ENCODE results near the gene C11orf21. TPM values are rescaled to one million over a fixed set of nuclear protein-coding genes. Genes with fewer than 3 reads are reported as not detected.

The C11orf21 gene
- total RNA-seq, 1 donor from 2014 or later: not detected

DNA sequence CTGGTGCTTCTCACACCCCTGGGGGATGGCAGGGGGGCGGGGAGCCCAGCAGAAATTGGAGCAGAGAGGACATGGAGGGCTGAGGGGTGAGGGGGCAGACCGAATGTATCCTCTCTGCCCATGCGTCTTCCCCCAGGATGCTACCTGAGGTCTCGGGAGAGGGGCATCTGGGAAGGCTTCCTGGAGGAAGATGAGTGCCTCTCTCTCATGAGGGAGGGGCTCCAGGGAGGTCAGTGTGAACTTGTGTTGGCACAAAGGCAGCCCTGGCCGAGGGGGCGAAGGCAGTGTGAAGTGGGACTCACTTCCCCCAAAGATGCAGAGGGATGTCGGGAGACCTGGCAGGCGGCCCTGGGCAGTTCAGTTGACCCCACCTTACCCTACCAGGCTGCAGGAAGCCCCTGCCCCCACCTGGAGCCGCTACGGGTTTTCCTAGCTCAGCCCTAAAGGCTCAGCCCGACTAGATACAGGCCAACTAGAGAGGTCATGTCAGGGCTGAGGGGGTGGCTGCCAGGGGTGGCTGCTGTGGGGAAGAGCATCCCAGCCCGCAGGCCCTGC is 41.7 kb downstream of the C11orf21 start:
- Histone ChIP-seq H3K4me3 (ENCODE audit: insufficient read depth, low read depth, low read length) (no peak overlapping the region), H4K20me1 (ENCODE audit: insufficient read depth, low read length) (no peaks in the 10 kb centered on the region), H3K9me3 (ENCODE audit: insufficient read depth, low read depth, low read length) (no peaks in the 10 kb centered on the region), H3K4me1 (ENCODE audit: insufficient read depth, low read length) (no peaks in the 10 kb centered on the region), H3K27ac (ENCODE audit: low read depth, low read length) (no peak overlapping the region), H3K79me2 (ENCODE audit: insufficient read depth, low read length) (no peaks in the 10 kb centered on the region), H2AFZ (ENCODE audit: low read depth, low read length) (no peak overlapping the region), H3K9ac (ENCODE audit: low read length) (no peak overlapping the region), H3K4me2 (ENCODE audit: low read length) (no peak overlapping the region), H3K27me3 (ENCODE audit: insufficient read depth, low read length) (no peaks in the 10 kb centered on the region), H3K36me3 (ENCODE audit: insufficient read depth, low read length) (no peaks in the 10 kb centered on the region)
- H3K27me3 Mint-ChIP-seq (ENCODE audit: low read depth, unreplicated experiment): peaks cover 47% of the 10 kb centered on the region
- TF ChIP-seq, protein P1, sequence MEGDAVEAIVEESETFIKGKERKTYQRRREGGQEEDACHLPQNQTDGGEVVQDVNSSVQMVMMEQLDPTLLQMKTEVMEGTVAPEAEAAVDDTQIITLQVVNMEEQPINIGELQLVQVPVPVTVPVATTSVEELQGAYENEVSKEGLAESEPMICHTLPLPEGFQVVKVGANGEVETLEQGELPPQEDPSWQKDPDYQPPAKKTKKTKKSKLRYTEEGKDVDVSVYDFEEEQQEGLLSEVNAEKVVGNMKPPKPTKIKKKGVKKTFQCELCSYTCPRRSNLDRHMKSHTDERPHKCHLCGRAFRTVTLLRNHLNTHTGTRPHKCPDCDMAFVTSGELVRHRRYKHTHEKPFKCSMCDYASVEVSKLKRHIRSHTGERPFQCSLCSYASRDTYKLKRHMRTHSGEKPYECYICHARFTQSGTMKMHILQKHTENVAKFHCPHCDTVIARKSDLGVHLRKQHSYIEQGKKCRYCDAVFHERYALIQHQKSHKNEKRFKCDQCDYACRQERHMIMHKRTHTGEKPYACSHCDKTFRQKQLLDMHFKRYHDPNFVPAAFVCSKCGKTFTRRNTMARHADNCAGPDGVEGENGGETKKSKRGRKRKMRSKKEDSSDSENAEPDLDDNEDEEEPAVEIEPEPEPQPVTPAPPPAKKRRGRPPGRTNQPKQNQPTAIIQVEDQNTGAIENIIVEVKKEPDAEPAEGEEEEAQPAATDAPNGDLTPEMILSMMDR (IDR thresholded peaks at IDR 0.05; ENCODE audit: insufficient read depth, low read depth, low read length): no peak
- TF ChIP-seq EZH2 (IDR thresholded peaks at IDR 0.05; ENCODE audit: insufficient read depth, low read length): no peak
- no peaks in the 10 kb centered on the region for H3K9me3 Mint-ChIP-seq (ENCODE audit: unreplicated experiment)
- FAIRE-seq (no peak), DNase-seq (ENCODE audit: low read depth) (no peak)
- H3K4me1 Mint-ChIP-seq (ENCODE audit: low read depth, unreplicated experiment): no peaks in the 10 kb centered on the region
- H3K4me3 Mint-ChIP-seq (ENCODE audit: unreplicated experiment): no peak overlapping the region
- no peak overlapping the region for H3K27ac Mint-ChIP-seq (ENCODE audit: unreplicated experiment)
- no peaks in the 10 kb centered on the region for H3K36me3 Mint-ChIP-seq (ENCODE audit: low read depth, unreplicated experiment)

DNA sequence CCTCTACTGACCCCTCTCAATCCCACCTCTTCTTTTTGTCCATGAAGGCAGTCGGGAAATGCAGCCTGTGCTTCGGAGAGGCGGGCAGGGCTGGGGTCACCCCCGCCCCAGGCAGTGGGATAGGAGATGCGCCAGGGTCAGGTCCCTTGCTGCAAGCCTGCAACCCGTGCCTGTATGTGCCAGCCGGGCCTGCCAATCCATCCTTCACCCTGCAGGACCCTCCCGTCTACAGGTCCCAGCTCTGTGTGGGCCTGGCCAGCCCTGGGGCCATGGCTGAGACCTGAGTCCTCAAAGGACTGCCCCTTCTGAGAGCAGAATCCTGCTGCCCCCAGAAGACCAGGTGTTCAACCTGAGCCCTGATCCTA is 42.3 kb downstream of the C11orf21 start:
- Histone ChIP-seq H3K9ac (ENCODE audit: low read length) (no peak overlapping the region), H3K9me3 (ENCODE audit: insufficient read depth, low read depth, low read length) (no peaks in the 10 kb centered on the region), H4K20me1 (ENCODE audit: insufficient read depth, low read length) (no peaks in the 10 kb centered on the region), H3K4me1 (ENCODE audit: insufficient read depth, low read length) (no peaks in the 10 kb centered on the region), H3K4me3 (ENCODE audit: insufficient read depth, low read depth, low read length) (no peak overlapping the region), H3K27ac (ENCODE audit: low read depth, low read length) (no peak overlapping the region), H2AFZ (ENCODE audit: low read depth, low read length) (no peak overlapping the region), H3K4me2 (ENCODE audit: low read length) (no peak overlapping the region), H3K27me3 (ENCODE audit: insufficient read depth, low read length) (no peaks in the 10 kb centered on the region), H3K36me3 (ENCODE audit: insufficient read depth, low read length) (no peaks in the 10 kb centered on the region), H3K79me2 (ENCODE audit: insufficient read depth, low read length) (no peaks in the 10 kb centered on the region)
- Mint-ChIP-seq H3K27ac (ENCODE audit: unreplicated experiment) (no peak overlapping the region), H3K9me3 (ENCODE audit: unreplicated experiment) (no peaks in the 10 kb centered on the region), H3K27me3 (ENCODE audit: low read depth, unreplicated experiment) (peaks cover 42% of the 10 kb centered on the region), H3K4me1 (ENCODE audit: low read depth, unreplicated experiment) (no peaks in the 10 kb centered on the region), H3K36me3 (ENCODE audit: low read depth, unreplicated experiment) (no peaks in the 10 kb centered on the region), H3K4me3 (ENCODE audit: unreplicated experiment) (no peak overlapping the region)
- DNase-seq (ENCODE audit: low read depth) (no peak), FAIRE-seq (no peak)
- TF ChIP-seq, protein P1 (IDR thresholded peaks at IDR 0.05; ENCODE audit: insufficient read depth, low read depth, low read length): no peak
- TF ChIP-seq EZH2 (IDR thresholded peaks at IDR 0.05; ENCODE audit: insufficient read depth, low read length): no peak

Data from astrocyte (in vitro differentiated cells and primary cell).